ENCODE results near the gene STK17A.
"Not testable (repeated sequence)": the region's sequence is repeated elsewhere in the genome, so short reads cannot be mapped to it uniquely, and the experiment has no call there.

STK17A gene

DNA sequence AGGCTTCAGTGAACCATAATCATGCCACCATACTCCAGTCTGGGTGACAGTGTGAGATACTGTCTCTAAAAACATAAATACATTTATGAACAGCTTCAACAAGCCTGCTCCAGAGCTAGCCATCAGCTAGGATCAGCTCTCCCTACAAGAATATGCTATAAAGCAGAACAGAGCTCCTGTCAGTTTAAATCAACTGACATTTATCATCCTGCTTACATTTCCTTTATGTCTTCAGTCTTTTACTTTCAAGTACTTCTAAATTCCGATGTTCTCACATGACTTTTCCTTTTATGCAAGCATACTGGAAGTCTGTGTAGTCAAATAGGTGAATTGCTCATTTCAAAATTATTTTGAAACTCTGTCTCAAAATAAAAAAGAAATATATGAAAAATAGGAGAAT is 81.8 kb downstream of the STK17A start:
- DNase-seq, result no peak

DNA sequence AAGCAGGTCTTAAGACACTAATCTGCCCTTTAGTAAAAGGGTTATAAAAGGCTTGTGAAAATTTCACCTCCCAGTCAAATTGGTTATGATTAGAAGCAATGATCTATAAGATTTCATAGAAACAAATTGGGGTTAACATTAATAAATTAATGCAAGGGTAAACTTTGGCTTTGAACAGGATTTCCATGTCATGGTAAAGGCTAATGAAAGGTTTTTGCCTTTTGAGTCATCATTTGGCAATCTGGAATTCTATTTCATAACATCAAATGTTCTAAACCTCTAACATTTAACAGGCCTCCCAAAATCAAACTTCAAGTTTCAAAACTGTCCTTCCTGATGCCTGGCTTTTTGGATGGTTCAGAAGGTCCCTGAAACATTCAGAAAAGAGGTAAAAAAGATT is 84.0 kb downstream of the STK17A start:
- no peak for DNase-seq

DNA sequence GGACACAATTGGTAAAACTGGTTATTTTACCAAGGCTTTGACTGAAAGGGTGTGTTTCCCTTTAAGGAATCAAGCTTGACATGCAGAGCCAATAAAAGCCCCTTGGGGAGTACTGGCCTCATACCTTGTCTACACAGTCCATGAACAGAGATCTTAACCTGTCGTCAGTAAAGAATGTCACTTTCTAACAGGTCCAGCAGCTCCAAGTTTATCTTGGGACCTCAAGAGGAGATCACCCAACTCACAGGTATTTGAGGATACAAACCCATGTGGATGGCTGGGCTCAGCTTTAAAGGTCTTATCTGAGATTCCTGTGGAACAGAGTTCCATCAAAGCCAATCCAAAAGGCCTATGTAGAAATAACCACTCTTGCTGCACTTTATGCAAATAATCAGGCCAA is 85.1 kb downstream of the STK17A start:
- no peak for DNase-seq

DNA sequence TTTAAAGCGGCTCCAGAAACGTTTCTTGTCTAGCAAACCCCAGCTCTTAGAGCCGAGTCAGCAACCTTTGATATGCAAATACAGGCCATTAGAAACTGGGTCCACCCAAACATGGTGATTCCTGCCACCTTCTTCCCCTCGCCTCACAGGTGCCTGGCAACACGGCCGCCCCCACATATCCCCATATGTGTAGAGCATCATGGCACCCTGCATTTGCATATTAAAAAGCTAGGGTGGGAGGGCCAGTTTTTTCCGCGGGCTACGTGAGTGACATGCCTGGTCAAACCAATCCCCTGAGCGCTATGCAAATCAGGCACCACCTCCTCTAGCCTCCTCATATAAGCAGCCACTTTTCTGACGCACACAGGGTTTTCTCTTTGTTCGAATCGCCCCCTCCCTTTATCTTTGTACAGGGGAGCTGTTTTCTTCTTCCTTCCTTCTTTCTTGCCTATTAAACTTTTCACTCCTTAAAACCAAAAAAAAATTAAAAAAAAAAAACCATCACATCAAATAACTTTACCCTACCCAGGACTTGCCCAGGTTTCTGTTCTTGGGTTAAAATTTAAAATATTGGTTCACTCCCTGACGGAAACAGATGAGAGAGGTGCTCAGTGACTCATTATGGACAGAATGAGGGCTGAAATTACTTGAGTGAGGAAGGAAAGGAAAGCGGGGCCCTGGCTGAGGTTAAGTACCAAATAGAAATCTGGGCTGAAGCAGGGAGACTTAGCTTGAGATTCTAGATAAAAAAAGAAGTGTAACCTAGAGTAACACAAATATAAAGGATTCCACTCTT is 86.6 kb downstream of the STK17A start:
- no peak for DNase-seq

DNA sequence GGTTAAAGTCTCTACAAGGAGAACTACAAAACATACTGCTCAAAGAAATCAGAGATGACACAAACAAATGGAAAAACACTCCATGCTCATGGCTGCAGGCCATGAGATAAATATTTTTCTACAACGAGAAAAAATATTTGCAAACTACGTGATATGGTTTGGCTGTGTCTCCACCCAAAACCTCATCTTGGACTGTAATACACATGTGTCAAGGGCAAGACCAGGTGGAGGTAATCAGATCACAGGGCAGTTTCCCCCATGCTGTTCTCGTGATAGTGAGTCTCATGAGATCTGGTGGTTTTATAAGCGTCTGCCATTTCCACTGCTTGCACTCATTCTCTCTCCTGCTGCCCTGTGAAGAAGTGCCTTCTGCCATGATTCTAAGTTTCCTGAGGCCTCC is 88.6 kb downstream of the STK17A start:
- no peak for DNase-seq

DNA sequence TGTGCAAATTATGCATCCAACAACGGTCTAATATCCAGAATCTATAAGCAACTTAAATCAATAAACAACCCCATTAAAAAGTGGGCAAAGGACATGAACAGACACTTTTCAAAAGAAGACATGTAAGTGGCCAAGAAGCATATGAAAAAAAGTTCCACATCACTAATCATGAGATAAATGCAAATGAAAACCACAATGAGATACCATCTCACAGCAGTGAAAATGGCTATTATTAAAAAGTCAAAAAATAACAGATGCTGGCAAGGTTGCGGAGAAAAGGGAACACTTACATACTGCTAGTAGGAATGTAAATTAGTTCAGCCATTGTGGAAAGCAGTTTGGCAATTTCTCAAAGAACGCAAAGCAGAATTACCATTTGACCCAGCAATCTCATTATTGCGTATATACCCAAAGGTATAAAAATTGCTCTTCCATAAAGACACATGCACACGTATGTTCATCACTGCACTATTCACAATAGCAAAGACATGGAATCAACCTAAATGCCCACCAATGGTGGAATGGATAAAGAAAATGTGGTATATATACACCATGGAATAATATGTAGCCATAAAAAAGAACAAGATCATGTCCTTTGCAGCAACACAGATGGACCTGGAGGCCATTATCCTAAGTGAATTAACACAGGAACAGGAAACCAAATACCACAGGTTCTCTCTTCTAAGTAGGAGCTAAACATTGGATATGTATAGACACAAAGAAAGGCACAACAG is 90.5 kb downstream of the STK17A start:
- DNase-seq, result not testable (repeated sequence)

DNA sequence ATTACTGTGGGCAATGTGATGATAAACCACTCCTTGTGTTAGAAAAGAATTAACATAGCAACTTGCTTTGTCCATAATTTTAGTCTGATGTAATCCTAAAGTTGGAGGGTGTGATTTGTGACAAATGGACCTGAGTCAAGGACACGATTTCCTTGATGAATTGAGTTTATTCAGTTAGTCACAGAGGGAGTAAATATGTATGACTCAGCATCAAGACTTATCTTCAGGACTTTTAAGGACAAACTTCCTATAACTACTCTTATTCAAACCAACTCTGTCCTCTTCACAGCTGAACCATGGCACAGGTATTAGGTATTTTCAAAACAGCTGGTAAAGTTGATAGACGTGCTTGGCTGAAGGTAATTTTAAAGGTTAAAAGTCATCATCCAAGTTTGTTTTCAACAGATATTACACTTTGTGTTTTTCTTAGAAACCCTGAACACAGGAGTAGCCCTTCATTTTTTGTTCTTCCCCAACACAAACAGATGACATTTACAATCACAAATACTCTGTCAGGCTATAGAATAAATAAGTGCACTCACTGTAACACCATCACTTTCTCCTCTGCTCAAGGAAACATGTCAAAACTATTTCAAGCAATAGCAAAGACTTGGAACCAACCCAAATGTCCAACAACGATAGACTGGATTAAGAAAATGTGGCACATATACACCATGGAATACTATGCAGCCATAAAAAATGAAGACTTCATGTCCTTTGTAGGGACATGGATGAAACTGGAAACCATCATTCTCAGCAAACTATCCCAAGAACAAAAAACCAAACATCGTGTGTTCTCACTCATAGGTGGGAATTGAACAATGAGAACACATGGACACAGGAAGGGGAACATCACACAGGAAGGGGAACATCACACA is 91.9 kb downstream of the STK17A start:
- no peak for DNase-seq

Data from NCI-H1436 (cell line).